DMS53 treated with DMSO at 0.1 percent for 48 hours (cell line): Measurements from ENCODE around the gene INPP4B.

ENCODE experiments used
- DNase-seq: peaks from one replicate; lab custom pipeline; 2025; ENCODE audit not compliant: unreplicated experiment; lab: John Stamatoyannopoulos, UW

The INPP4B gene

GRCh38 chr4:142583708-142584107, 262.4 kb downstream of the INPP4B start:
- no peak for DNase-seq

DNA sequence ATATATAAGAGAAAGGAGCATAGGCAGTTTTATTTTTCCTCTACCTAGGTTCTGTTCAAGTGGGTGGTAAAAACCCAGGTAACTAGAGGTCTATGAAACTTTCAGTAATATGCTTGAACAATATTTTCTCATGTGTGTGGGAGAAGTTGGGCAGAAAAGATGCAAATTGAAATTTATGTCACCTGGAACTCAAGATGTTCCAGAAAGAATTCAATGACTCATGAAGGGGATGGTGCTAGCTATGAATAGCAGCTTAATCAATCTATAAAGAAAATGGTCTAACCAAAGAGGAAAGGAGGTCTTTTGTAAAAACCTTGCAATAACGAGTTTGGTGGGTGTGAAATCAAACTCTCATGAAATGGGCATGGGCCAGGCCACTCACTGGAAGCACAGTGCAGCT, 263.8 kb downstream of the INPP4B start:
- DNase-seq, result no peak

- no peak for DNase-seq
Measured at GRCh38 chr4:142581881-142582280, 264.2 kb downstream of the INPP4B start.

GRCh38 chr4:142579443-142579842, 266.7 kb downstream of the INPP4B start:
- no peak for DNase-seq

DNA sequence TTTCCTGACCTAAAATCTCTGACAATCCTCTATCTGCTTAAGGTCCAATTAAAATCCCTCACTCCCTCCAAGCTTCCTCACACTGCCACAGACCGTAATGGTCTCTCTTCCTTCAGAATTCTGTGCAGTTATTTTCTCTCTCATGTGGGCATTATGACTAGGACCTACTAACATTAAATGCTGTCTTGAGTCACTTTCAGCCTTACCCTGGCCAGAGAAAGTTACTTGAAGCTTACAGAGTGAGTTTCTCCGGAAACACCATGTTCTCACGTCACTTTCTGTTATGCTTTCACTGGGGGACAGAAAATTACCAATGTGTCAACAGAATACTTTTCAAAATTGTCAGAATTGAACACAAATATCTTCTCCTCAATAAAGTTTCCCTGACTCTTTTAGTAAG, 271.8 kb downstream of the INPP4B start:
- DNase-seq, result no peak

DNA sequence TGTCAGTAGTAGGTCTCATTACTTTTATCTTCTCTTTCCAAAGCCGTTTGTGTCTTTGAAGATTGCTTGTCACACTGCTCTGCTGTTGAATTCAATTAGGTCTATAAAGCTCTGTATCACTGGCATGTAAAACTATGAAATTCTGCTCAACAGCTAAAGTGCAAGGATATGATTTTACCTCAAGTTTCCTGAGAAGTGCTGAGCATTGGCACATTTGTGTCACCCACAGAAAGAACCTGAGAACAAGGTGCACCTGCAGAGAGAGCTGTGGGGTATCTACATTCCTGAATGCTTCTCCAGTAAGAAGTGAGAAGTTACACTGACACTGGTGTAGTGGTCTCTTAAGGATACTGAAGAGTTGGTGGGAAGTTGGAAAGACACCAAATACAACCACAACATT, 274.0 kb downstream of the INPP4B start:
- DNase-seq, result no peak

DNA sequence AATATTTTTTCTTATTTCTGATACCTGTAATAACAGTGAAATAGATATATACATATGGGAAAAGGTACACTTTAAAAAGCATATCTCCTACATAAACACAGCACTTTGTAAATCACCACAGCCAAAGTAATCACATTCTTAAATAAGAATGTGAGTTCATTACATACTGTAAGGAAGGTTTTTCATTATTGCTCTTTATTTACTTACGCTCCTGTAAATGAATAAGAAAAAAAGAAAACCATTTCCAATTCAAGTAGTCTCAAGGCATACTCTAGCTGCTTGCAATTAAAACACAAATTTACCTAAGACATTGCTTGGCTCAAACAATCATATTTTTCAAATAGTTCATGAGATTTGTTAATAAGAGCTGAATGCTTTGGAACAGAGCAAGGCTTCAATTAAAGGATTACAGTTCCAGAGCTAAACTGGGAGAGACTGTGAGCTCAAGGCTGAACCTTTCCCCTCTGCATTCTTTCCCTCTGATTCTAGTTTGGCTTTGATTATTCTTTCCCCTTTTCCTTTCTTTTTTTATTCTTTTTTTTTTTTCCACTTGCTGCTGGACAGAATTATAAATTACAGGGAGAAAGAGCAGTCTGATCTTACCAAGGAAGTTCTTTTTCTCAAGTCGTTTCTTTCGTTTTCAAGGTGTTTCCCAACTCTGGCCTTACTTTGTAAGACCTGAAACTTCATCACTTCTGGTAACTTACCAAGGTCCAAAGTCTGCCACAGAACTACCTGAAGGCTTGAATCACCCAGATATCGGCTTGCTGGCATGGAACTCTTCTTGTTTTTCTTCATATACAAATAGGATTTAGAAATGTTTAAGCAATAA, 278.3 kb downstream of the INPP4B start:
- DNase-seq, result no peak

- no peak for DNase-seq
Measured at GRCh38 chr4:142567199-142567598, 278.9 kb downstream of the INPP4B start.

DNA sequence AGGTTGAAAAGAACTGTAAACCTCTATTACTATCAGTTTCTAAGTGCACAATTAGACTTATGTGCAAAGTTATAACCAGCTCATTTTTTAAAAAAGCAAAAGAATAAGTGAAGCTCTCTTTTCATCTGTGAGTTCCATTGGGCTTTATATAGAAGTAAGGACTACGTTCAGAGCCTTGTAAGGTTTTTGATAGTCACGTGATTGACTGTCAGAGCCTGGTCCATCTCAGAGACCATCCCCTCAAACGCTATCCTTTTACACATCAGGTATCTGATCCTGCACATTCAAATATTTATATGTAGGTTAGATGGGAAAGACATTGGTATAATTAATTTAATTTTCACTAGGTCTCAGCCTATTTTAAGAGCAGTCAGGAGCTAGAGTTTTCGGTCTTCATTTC, 279.3 kb downstream of the INPP4B start:
- no peak for DNase-seq

- no peak for DNase-seq
Measured at GRCh38 chr4:142566243-142566642, 279.9 kb downstream of the INPP4B start.

GRCh38 chr4:142565771-142566170, 280.3 kb downstream of the INPP4B start:
- DNase-seq, result no peak

- no peak for DNase-seq
Measured at GRCh38 chr4:142563682-142564291, 282.3 kb downstream of the INPP4B start.

DNA sequence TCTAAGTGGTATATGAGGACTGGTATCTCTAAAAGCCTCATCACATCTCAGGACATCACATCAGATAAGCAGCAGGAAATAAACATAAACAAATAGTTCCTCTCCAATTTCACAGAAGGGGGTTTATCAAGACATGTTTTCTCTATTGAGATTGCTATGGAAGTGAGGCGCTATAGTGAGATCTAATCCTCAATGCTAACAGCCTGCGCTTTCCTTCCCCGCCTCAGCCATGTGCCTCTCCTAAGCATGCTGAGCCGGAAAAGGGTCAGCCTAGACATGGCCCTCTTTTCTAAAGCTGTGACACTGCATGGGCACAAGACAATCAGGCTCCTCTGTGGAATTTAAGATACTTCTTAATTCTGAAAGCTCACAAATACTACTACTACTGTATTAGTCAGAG, 286.1 kb downstream of the INPP4B start:
- DNase-seq, result no peak

GRCh38 chr4:142558851-142559250, 287.2 kb downstream of the INPP4B start:
- DNase-seq, result no peak

GRCh38 chr4:142557239-142557801, 288.8 kb downstream of the INPP4B start:
- DNase-seq, result no peak

GRCh38 chr4:142556570-142557238, 289.4 kb downstream of the INPP4B start:
- DNase-seq, result no peak

- DNase-seq, result no peak
Measured at GRCh38 chr4:142556048-142556447, 290.1 kb downstream of the INPP4B start.

GRCh38 chr4:142554412-142554811, 291.7 kb downstream of the INPP4B start:
- DNase-seq, result no peak

- DNase-seq, result no peak
Measured at GRCh38 chr4:142551517-142552305, 294.4 kb downstream of the INPP4B start.

DNA sequence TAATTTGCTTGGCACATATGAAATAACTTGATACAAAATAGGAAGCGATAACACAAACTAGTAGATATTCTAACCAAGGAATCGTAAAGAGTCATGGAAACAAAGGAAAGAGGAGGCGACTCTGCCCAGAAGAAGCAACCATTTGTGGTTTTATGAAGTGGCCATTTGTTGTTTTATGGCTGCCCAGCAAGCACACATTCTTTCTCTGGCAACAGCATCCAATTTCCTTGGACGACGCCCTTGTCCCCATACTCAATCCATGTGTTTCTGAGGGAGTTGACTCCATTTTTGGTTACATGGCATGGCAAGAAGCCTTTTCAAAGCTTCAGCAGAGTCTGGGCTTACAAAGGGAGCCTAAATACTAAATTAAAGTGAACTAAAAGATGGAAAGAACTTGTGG, 295.1 kb downstream of the INPP4B start:
- DNase-seq, result no peak
